Breast epithelium (tissue), 3 donors: ENCODE measurements around the gene SLC16A9.
A peak's percentile ranks its signal among the peaks of the same experiment; 100 is the strongest.

Experiments
- POLR2A ChIP-seq: fragments of 450-650 bp; IDR thresholded peaks from one replicate; pipeline ENCODE4 v1.6.1; 2016; ENCODE audit warnings: antibody characterized with exemption, mild to moderate bottlenecking, moderate library complexity
- POLR2AphosphoS5 ChIP-seq, 3 donors: sonication (generic); formaldehyde crosslinking; IDR thresholded peaks; one replicate each; pipeline ENCODE4 v1.6.1; 2017; ENCODE audit warnings: antibody characterized with exemption in 3 of 3
- TF ChIP-seq, protein P1 (sequence below), 3 donors: fragments of 450-650 bp; IDR thresholded peaks; one replicate each; pipeline ENCODE4 v1.5.1; 2016 to 2017; ENCODE audit warnings: antibody characterized with exemption in 3 of 3, mild to moderate bottlenecking in 3 of 3, moderate library complexity in 3 of 3

DNA sequence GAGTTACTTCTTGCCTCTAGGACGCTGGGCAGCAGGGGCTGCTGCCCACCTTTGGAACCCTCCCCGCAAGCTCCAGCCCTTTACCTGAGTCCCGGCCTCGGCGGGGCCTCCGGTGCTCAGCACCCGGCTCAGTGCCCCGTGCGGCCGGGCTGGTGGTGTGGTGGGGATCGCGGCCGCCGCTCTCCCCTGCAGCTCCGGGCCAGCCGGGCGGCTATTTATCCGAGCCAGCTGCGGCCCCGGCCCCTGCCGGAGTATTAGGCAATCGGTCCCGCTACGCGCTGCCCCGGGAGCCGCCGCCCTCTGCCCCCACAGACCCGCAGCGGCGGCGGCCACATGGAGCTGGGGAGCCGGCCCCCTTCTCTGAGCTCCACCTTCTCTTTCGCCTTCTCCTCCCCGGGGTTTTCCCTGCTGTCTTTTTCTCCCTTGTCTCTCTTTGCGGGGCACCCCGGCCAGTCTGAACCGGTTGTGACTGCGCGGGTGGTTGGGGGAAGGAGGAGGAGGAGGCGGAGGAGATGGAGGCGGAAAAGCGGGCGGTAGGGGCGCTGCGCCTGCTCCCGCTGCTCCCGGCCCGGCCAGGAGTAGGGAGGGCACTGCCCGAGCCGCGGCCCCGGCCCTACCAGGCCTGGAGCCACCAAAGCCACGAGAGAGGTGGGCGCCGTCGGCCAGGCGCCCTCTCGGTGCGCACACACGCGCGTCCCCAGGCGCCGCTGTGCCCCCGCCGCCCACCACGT is at the start of gene SLC16A9:
- TF ChIP-seq, protein P1, sequence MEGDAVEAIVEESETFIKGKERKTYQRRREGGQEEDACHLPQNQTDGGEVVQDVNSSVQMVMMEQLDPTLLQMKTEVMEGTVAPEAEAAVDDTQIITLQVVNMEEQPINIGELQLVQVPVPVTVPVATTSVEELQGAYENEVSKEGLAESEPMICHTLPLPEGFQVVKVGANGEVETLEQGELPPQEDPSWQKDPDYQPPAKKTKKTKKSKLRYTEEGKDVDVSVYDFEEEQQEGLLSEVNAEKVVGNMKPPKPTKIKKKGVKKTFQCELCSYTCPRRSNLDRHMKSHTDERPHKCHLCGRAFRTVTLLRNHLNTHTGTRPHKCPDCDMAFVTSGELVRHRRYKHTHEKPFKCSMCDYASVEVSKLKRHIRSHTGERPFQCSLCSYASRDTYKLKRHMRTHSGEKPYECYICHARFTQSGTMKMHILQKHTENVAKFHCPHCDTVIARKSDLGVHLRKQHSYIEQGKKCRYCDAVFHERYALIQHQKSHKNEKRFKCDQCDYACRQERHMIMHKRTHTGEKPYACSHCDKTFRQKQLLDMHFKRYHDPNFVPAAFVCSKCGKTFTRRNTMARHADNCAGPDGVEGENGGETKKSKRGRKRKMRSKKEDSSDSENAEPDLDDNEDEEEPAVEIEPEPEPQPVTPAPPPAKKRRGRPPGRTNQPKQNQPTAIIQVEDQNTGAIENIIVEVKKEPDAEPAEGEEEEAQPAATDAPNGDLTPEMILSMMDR (IDR thresholded peaks at IDR 0.05): peak in 1 of 3 donors; percentile 18
- TF ChIP-seq POLR2A (no peak), POLR2AphosphoS5 (IDR thresholded peaks at IDR 0.05) (no peak)
